ENCODE measurements around the gene LRP1B.

DNA sequence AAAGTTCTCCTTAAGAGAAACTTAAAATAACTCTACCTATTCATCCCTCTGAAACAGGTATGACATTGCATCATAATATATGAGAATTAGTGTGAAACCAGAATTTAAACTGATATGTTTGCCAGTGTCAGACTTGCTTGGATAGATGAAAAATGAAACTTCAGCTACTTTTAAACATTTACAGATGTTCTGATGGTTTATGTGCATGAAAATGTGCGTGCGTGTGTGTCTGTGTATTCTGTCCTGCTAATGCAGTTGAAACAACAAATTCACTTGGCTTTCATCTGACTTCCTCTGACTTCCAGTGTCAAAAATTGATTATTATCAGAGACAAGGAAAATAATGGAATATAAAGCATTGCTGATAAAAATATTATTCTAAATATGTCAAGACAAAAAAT, 719.4 kb downstream of the LRP1B start:
- TF ChIP-seq, protein P1, sequence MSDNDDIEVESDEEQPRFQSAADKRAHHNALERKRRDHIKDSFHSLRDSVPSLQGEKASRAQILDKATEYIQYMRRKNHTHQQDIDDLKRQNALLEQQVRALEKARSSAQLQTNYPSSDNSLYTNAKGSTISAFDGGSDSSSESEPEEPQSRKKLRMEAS (IDR thresholded peaks at IDR 0.05) = no peak
- TF ChIP-seq, protein P2, sequence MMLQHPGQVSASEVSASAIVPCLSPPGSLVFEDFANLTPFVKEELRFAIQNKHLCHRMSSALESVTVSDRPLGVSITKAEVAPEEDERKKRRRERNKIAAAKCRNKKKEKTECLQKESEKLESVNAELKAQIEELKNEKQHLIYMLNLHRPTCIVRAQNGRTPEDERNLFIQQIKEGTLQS (IDR thresholded peaks at IDR 0.05) = no peak
- TF ChIP-seq, protein P3, sequence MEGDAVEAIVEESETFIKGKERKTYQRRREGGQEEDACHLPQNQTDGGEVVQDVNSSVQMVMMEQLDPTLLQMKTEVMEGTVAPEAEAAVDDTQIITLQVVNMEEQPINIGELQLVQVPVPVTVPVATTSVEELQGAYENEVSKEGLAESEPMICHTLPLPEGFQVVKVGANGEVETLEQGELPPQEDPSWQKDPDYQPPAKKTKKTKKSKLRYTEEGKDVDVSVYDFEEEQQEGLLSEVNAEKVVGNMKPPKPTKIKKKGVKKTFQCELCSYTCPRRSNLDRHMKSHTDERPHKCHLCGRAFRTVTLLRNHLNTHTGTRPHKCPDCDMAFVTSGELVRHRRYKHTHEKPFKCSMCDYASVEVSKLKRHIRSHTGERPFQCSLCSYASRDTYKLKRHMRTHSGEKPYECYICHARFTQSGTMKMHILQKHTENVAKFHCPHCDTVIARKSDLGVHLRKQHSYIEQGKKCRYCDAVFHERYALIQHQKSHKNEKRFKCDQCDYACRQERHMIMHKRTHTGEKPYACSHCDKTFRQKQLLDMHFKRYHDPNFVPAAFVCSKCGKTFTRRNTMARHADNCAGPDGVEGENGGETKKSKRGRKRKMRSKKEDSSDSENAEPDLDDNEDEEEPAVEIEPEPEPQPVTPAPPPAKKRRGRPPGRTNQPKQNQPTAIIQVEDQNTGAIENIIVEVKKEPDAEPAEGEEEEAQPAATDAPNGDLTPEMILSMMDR (IDR thresholded peaks at IDR 0.05; ENCODE audit: low read depth, low read length, missing input control) = no peak
- TF ChIP-seq YY1 (IDR thresholded peaks at IDR 0.05) (no peak), TAF1 (conservative IDR thresholded peaks at IDR 0.05) (no peak), JUND (IDR thresholded peaks at IDR 0.05) (no peak), RAD21 (IDR thresholded peaks at IDR 0.05) (no peak), GABPA (IDR thresholded peaks at IDR 0.05 in 1 of 2, conservative IDR thresholded peaks at IDR 0.05 in 1 of 2) (no peak)
